A549 (cell line): ENCODE results near the gene NCAPH2.

Source experiments
- CTCF ChIP-seq: fragments of >200 bp; sonication (Bioruptor Twin); formaldehyde crosslinking; IDR thresholded peaks from 3 replicates; pipeline ENCODE4 v1.5.1; 2016
- USF2 ChIP-seq: fragments of 450-650 bp; IDR thresholded peaks from 2 replicates; pipeline ENCODE4 v1.6.1; 2014; ENCODE audit warnings: antibody characterized with exemption

GRCh38 chr22:50506611-50507420, 1.2 kb upstream of the NCAPH2 start:
- TF ChIP-seq USF2 (no peak), CTCF (no peak)
